GM12878 (cell line): ENCODE data around the gene COL1A1. TPM values are rescaled to one million over a fixed set of nuclear protein-coding genes. Genes with fewer than 3 reads are reported as not detected.
A peak's percentile ranks its signal among the peaks of the same experiment; 100 is the strongest.

Source experiments
- BACH1 ChIP-seq: fragments of 450-650 bp; IDR thresholded peaks from 2 replicates; pipeline ENCODE4 v1.6.1; 2017; ENCODE audit warnings: mild to moderate bottlenecking, borderline replicate concordance
- BCL11A ChIP-seq: IDR thresholded peaks from 2 replicates; pipeline ENCODE4 v1.6.1; 2011; ENCODE audit warnings: low read depth, low read length
- CEBPB ChIP-seq, 2 experiments: fragments of 150-350 bp in 1 of 2; IDR thresholded peaks; 2 replicates each; pipeline ENCODE4 v1.6.1; 2012 to 2014; ENCODE audit warnings: low read depth in 2 of 2, low read length in 2 of 2, borderline replicate concordance in 1 of 2, inconsistent platforms in 1 of 2
- EP300 ChIP-seq, 2 experiments: fragments of 150-350 bp in 1 of 2; IDR thresholded peaks; 2 replicates each; pipeline ENCODE4 v1.6.1; 2011 to 2012; ENCODE audit warnings: low read depth in 2 of 2, low read length in 2 of 2, borderline replicate concordance in 1 of 2, improper control_type of control experiment in 1 of 2, inconsistent platforms in 1 of 2; ENCODE audit not compliant: control insufficient read depth in 1 of 2
- EZH2 ChIP-seq: IDR thresholded peaks from 2 replicates; pipeline ENCODE4 v1.6.1; 2012; ENCODE audit warnings: low read depth, mild to moderate bottlenecking, control low read depth, inconsistent platforms, low read length, borderline replicate concordance; ENCODE audit not compliant: control insufficient read depth
- HDGF ChIP-seq: fragments of 450-650 bp; IDR thresholded peaks from 2 replicates; pipeline ENCODE4 v1.6.1; 2016; ENCODE audit warnings: antibody characterized with exemption
- IKZF2 ChIP-seq, 2 experiments: fragments of 450-650 bp; IDR thresholded peaks; 2 replicates each; pipeline ENCODE4 v1.6.1; 2017; ENCODE audit warnings: mild to moderate bottlenecking in 2 of 2, moderate library complexity in 2 of 2
- IRF4 ChIP-seq: IDR thresholded peaks from 2 replicates; pipeline ENCODE4 v1.6.1; 2011; ENCODE audit warnings: low read depth, low read length
- JUNB ChIP-seq: IDR thresholded peaks from 2 replicates; pipeline ENCODE4 v1.6.1; 2016; ENCODE audit warnings: antibody characterized with exemption, mild to moderate bottlenecking
- MTA2 ChIP-seq: fragments of 450-650 bp; IDR thresholded peaks from 2 replicates; pipeline ENCODE4 v1.6.1; 2016; ENCODE audit warnings: low read depth, mild to moderate bottlenecking, moderate library complexity
- NBN ChIP-seq: fragments of 450-650 bp; IDR thresholded peaks from 2 replicates; pipeline ENCODE4 v1.6.1; 2016
- NR2C1 ChIP-seq: fragments of 450-650 bp; IDR thresholded peaks from 2 replicates; pipeline ENCODE4 v1.6.1; 2017; ENCODE audit warnings: antibody characterized with exemption, mild to moderate bottlenecking, moderate library complexity
- PAX5 ChIP-seq: IDR thresholded peaks from 2 replicates; pipeline ENCODE4 v1.6.1; 2011; ENCODE audit warnings: low read depth, low read length, borderline replicate concordance
- RCOR1 ChIP-seq: conservative IDR thresholded peaks from 2 replicates; pipeline ENCODE4 v1.6.1; 2012; ENCODE audit warnings: low read depth, low read length, improper control_type of control experiment
- RFX5 ChIP-seq: IDR thresholded peaks from 2 replicates; pipeline ENCODE4 v1.6.1; 2011; ENCODE audit warnings: low read depth, low read length, improper control_type of control experiment
- RUNX3 ChIP-seq: IDR thresholded peaks from 2 replicates; pipeline ENCODE4 v1.6.1; 2012; ENCODE audit warnings: low read length, inconsistent platforms
- SMARCA5 ChIP-seq: fragments of 450-650 bp; IDR thresholded peaks from 2 replicates; pipeline ENCODE4 v1.6.1; 2017; ENCODE audit warnings: mild to moderate bottlenecking
- TCF12 ChIP-seq: IDR thresholded peaks from 2 replicates; pipeline ENCODE4 v1.6.1; 2011; ENCODE audit warnings: low read depth, mild to moderate bottlenecking, low read length
- ZBED1 ChIP-seq: IDR thresholded peaks from 2 replicates; pipeline ENCODE4 v1.6.1; 2016; ENCODE audit warnings: borderline replicate concordance
- ZNF217 ChIP-seq: fragments of 450-650 bp; IDR thresholded peaks from 2 replicates; pipeline ENCODE4 v1.6.1; 2017; ENCODE audit warnings: antibody characterized with exemption, mild to moderate bottlenecking
- ZNF274 ChIP-seq: IDR thresholded peaks from one replicate; pipeline ENCODE4 v1.8.0; 2011; ENCODE audit not compliant: insufficient read length, insufficient read depth
- ZNF622 ChIP-seq: fragments of 450-650 bp; IDR thresholded peaks from 2 replicates; pipeline ENCODE4 v1.6.1; 2017; ENCODE audit warnings: mild to moderate bottlenecking, inconsistent platforms
- ZSCAN29 ChIP-seq: fragments of 450-650 bp; IDR thresholded peaks from 2 replicates; pipeline ENCODE4 v1.6.1; 2017; ENCODE audit warnings: mild to moderate bottlenecking, moderate library complexity
- polyA plus RNA-seq, 11 experiments: library from polyadenylated mRNA; depleted of rRNA in 4 of 11; unstranded in 6 of 11; stranded (reverse) in 5 of 11; fragments of >200 nt; fragmentation: Nextera tagmentation in 4 of 11; fragmentation: Illumina TruSeq in 1 of 11; extraction: Ambion mirVana in 4 of 11; extraction: Trizol in 1 of 11; gene quantifications; 1 replicate in 1 of 11; 2 replicates in 10 of 11; pipeline versions ENCODE4 v1.2.1 to v1.2.3, GENCODE V29; 2011 to 2016; ENCODE audit warnings: inconsistent platforms in 2 of 11, missing spikeins in 2 of 11, low read depth in 1 of 11
- total RNA-seq, 4 experiments: library from RNA; depleted of rRNA in 3 of 4; stranded (reverse); fragments of >200 nt in 3 of 4; fragmentation: Illumina TruSeq in 1 of 4; extraction: Trizol in 1 of 4; gene quantifications; 2 replicates each; pipeline versions ENCODE4 v1.2.1 to v1.2.3, GENCODE V29; 2013 to 2021
- TF ChIP-seq, protein P1 (sequence below): fragments of 450-650 bp; IDR thresholded peaks from 2 replicates; pipeline ENCODE4 v1.6.1; 2017; ENCODE audit warnings: mild to moderate bottlenecking
- TF ChIP-seq, protein P2 (sequence below): fragments of 450-650 bp; IDR thresholded peaks from 2 replicates; pipeline ENCODE4 v1.6.1; 2017; ENCODE audit warnings: mild to moderate bottlenecking, low read depth, inconsistent platforms; ENCODE audit not compliant: poor library complexity, severe bottlenecking
- TF ChIP-seq, protein P3 (sequence below): fragments of 450-650 bp; IDR thresholded peaks from 2 replicates; pipeline ENCODE4 v1.6.1; 2016; ENCODE audit warnings: mild to moderate bottlenecking
- TF ChIP-seq, protein P4 (sequence below): fragments of 450-650 bp; IDR thresholded peaks from 2 replicates; pipeline ENCODE4 v1.6.1; 2016; ENCODE audit warnings: mild to moderate bottlenecking

Gene COL1A1
- total and polyA plus RNA-seq, 10 of the 15 experiments (the other 5 are each of a cell fraction or from before 2014, with no cell fraction given) = 0.18 to 7.7 (median 2.3) TPM

DNA sequence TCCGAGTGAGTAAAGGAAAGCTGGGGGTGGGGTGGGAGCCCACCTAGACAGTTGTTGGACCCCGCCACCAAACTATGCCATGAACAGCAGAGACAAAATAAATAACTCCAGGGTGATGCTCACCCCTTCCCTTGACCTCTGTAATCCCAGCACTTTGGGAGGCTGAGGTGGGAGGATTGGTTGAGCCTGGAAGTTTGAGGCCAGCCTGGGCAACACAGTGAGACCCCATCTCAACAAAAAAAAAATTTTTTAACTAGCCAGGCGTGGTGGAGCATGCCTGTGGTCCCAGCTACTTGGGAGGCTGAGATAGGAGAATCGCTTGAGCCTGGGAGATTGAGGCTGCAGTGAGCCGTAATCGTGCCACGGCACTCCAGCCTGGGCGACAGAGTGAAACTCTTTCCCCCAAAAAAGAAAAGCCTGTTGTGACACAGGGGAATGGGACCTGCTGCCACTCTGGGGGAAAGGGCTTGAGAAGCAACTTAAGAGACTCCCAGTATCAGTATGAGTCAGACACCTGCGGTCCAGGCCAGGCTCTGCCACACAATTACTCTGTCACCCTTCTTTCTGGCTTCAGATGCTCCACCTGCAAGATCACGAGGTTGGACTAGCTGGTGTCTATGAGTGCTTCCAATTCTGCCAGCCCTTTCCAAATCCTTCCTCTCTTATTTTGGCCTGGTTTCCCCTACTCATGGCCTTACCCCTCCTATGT, 30.6 kb downstream of the COL1A1 start (continued):
- no peak for TF ChIP-seq CEBPB (IDR thresholded peaks at IDR 0.05; ENCODE audit: borderline replicate concordance in 1 of 2, low read depth in 2 of 2, low read length in 2 of 2)
- TF ChIP-seq, protein P1, sequence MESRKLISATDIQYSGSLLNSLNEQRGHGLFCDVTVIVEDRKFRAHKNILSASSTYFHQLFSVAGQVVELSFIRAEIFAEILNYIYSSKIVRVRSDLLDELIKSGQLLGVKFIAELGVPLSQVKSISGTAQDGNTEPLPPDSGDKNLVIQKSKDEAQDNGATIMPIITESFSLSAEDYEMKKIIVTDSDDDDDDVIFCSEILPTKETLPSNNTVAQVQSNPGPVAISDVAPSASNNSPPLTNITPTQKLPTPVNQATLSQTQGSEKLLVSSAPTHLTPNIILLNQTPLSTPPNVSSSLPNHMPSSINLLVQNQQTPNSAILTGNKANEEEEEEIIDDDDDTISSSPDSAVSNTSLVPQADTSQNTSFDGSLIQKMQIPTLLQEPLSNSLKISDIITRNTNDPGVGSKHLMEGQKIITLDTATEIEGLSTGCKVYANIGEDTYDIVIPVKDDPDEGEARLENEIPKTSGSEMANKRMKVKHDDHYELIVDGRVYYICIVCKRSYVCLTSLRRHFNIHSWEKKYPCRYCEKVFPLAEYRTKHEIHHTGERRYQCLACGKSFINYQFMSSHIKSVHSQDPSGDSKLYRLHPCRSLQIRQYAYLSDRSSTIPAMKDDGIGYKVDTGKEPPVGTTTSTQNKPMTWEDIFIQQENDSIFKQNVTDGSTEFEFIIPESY = no peak
- no peak for TF ChIP-seq ZSCAN29
- TF ChIP-seq, protein P2, sequence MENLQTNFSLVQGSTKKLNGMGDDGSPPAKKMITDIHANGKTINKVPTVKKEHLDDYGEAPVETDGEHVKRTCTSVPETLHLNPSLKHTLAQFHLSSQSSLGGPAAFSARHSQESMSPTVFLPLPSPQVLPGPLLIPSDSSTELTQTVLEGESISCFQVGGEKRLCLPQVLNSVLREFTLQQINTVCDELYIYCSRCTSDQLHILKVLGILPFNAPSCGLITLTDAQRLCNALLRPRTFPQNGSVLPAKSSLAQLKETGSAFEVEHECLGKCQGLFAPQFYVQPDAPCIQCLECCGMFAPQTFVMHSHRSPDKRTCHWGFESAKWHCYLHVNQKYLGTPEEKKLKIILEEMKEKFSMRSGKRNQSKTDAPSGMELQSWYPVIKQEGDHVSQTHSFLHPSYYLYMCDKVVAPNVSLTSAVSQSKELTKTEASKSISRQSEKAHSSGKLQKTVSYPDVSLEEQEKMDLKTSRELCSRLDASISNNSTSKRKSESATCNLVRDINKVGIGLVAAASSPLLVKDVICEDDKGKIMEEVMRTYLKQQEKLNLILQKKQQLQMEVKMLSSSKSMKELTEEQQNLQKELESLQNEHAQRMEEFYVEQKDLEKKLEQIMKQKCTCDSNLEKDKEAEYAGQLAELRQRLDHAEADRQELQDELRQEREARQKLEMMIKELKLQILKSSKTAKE = peak; percentile 74
- 0 out of 2 replicates have a peak, but pooled peaks have one; percentile 30 for TF ChIP-seq RCOR1
- TF ChIP-seq MTA2 = peak; percentile 73
- TF ChIP-seq JUNB = peak; percentile 82
- TF ChIP-seq HDGF = no peak
- TF ChIP-seq BCL11A = peak; percentile 61
- peak; percentile 87 for TF ChIP-seq RUNX3
- TF ChIP-seq SMARCA5 = peak; percentile 43; the same call in 1 of the 2 replicates
- TF ChIP-seq, protein P3, sequence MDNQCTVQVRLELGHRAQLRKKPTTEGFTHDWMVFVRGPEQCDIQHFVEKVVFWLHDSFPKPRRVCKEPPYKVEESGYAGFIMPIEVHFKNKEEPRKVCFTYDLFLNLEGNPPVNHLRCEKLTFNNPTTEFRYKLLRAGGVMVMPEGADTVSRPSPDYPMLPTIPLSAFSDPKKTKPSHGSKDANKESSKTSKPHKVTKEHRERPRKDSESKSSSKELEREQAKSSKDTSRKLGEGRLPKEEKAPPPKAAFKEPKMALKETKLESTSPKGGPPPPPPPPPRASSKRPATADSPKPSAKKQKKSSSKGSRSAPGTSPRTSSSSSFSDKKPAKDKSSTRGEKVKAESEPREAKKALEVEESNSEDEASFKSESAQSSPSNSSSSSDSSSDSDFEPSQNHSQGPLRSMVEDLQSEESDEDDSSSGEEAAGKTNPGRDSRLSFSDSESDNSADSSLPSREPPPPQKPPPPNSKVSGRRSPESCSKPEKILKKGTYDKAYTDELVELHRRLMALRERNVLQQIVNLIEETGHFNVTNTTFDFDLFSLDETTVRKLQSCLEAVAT = 0 out of 2 replicates have a peak, but pooled peaks have one; percentile 34
- TF ChIP-seq PAX5 = peak; percentile 37; the same call in 1 of the 2 replicates
- TF ChIP-seq ZNF274 = no peak
- peak; percentile 59; the same call in 1 of the 2 replicates for TF ChIP-seq ZNF217
- TF ChIP-seq, protein P4, sequence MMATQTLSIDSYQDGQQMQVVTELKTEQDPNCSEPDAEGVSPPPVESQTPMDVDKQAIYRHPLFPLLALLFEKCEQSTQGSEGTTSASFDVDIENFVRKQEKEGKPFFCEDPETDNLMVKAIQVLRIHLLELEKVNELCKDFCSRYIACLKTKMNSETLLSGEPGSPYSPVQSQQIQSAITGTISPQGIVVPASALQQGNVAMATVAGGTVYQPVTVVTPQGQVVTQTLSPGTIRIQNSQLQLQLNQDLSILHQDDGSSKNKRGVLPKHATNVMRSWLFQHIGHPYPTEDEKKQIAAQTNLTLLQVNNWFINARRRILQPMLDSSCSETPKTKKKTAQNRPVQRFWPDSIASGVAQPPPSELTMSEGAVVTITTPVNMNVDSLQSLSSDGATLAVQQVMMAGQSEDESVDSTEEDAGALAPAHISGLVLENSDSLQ = peak; percentile 62; the same call in 1 of the 2 replicates
- TF ChIP-seq ZBED1 = no peak
- 0 out of 2 replicates have a peak, but pooled peaks have one; percentile 54 for TF ChIP-seq NBN
- TF ChIP-seq IRF4 = peak; percentile 96
- no peak for TF ChIP-seq RFX5
- TF ChIP-seq TCF12 = peak; percentile 66
- TF ChIP-seq EZH2 = no peak
- TF ChIP-seq ZNF622 = no peak
- TF ChIP-seq NR2C1 = no peak
- peak; percentile 31 to 69; a peak in 1 of 4 replicates for TF ChIP-seq EP300 (IDR thresholded peaks at IDR 0.05; ENCODE audit: borderline replicate concordance in 1 of 2, control insufficient read depth in 1 of 2, low read depth in 2 of 2, low read length in 2 of 2)
- TF ChIP-seq IKZF2 (IDR thresholded peaks at IDR 0.05) = peak; percentile 88 to 89
- no peak for TF ChIP-seq BACH1
